GM18867 (cell line): ENCODE results near the gene OR51I2.

Experiments
- ATAC-seq: cut with Tn5 transposase; IDR thresholded peaks from one replicate; pipeline ENCODE4 v1.9.1; 2021; ENCODE audit warnings: mild to moderate bottlenecking, moderate library complexity; ENCODE audit not compliant: unreplicated experiment

Gene OR51I2

DNA sequence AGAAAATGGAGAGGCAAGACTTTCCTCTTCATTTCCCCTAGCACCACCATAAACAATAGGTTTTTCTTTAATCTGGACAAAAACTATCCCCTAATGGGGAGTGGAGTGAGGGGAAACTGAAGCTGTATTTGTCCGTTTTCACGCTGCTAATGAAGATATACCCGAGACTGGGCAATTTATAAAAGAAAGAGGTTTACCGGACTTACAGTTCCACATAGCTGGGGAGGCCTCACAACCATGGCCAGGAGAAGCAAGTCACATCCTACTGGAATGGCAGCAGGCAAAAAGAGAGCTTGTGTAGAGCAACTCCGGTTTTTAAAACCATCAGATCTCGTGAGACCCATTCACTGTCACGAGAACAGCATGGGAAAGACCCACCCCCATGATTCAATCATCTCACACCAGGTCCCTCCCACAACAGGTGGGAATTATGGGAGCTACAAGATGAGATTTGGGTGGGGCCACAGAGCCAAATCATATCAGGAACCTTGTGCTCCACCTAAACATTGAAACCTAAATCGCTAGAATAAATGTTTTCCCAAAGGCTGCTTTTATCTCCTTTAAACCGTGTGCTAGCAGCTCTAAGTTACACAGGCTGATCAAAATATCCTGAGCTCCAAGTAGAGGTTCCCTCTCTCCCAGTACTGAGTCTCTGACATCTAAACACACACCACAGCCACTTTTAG is 56.4 kb downstream of the OR51I2 start:
- ATAC-seq, result no peak
